AG04449 (cell line): ENCODE data around the gene APLP2.
A peak's percentile ranks its signal among the peaks of the same experiment; 100 is the strongest.

Experiments used
- CTCF ChIA-PET: fragments of 350-600 bp; formaldehyde crosslinking; extraction: SDS; loops from one replicate; lab custom pipeline; 2021; ENCODE audit warnings: antibody characterized with exemption; lab: Yijun Ruan, JAX
- POLR2A ChIA-PET: fragments of 400-600, 350-600 bp; formaldehyde crosslinking; extraction: SDS; loops from one replicate; lab custom pipeline; 2020; ENCODE audit warnings: antibody characterized with exemption, inconsistent platforms; lab: Yijun Ruan, JAX
- DNase-seq: peaks from one replicate; pipeline ENCODE4 v3.0.0-alpha.2; 2010; ENCODE audit warnings: low read depth, low spot score
- H3K4me3 ChIP-seq: 2 replicates; pipeline ENCODE4 v1.5.1; 2011; ENCODE audit warnings: low read depth, mild to moderate bottlenecking, control low read depth, low read length
- CTCF ChIP-seq: IDR thresholded peaks from one replicate; pipeline ENCODE4 v1.5.1; 2011; ENCODE audit warnings: mild to moderate bottlenecking, moderate library complexity, low read length, control low read depth, inconsistent platforms; ENCODE audit not compliant: insufficient read depth; ENCODE audit errors: missing control alignments

The APLP2 gene

GRCh38 chr11:130131961-130132850 lies 62.5 kb downstream of the APLP2 start:
- CTCF ChIA-PET: interaction anchor here (0.6 to 17.9 kb wide), 58 partner anchors 9 to 757 kb away, joined by 3 to 489 read pairs (median 5); no protein-coding TSS in a partner anchor
- TF ChIP-seq CTCF: peak; percentile 72
- no peak for DNase-seq
- no peak overlapping the region for H3K4me3 ChIP-seq
- POLR2A ChIA-PET: interaction anchor here (0.8 to 1.0 kb wide), 2 partner anchors 131 to 209 kb away, joined by 3 to 5 read pairs; no protein-coding TSS in a partner anchor

GRCh38 chr11:130133716-130134115 lies 64.0 kb downstream of the APLP2 start:
- no peak for DNase-seq
- CTCF ChIA-PET: interaction anchor here (0.9 to 17.9 kb wide), 7 partner anchors 10 to 264 kb away, joined by 3 to 489 read pairs (median 5); no protein-coding TSS in a partner anchor
- no peak overlapping the region for H3K4me3 ChIP-seq
- POLR2A ChIA-PET: no interaction called here
- TF ChIP-seq CTCF: no peak

- no peak for TF ChIP-seq CTCF
- H3K4me3 ChIP-seq: no peak overlapping the region
- CTCF ChIA-PET: interaction anchor here (17.9 kb wide), 1 partner anchor 211 kb away, joined by 489 read pairs; no protein-coding TSS in a partner anchor
- DNase-seq: no peak
- POLR2A ChIA-PET: no interaction called here
These were observed 66.4 kb downstream of the APLP2 start for GRCh38 chr11:130136107-130136506.

- ChIA-PET POLR2A (no interaction called here), CTCF (interaction anchor here (1.0 to 17.9 kb wide), 2 partner anchors 213 to 256 kb away, joined by 4 to 489 read pairs; no protein-coding TSS in a partner anchor)
- TF ChIP-seq CTCF: no peak
- no peak for DNase-seq
- no peak overlapping the region for H3K4me3 ChIP-seq
These were observed 68.3 kb downstream of the APLP2 start for GRCh38 chr11:130137999-130138398.

GRCh38 chr11:130139401-130139800 lies 69.7 kb downstream of the APLP2 start:
- H3K4me3 ChIP-seq: no peak overlapping the region
- ChIA-PET POLR2A (no interaction called here), CTCF (interaction anchor here (0.9 to 1.5 kb wide), 3 partner anchors 214 to 258 kb away, joined by 3 to 4 read pairs (median 4); no protein-coding TSS in a partner anchor)
- DNase-seq: no peak
- TF ChIP-seq CTCF: no peak

- ChIA-PET POLR2A (no interaction called here), CTCF (interaction anchor here (0.6 to 0.9 kb wide), 3 partner anchors 10 to 218 kb away, joined by 3 to 4 read pairs (median 3); no protein-coding TSS in a partner anchor)
- DNase-seq: no peak
- no peak for TF ChIP-seq CTCF
- no peak overlapping the region for H3K4me3 ChIP-seq
These were observed 72.1 kb downstream of the APLP2 start for GRCh38 chr11:130141561-130142341.
